ENCODE results near the gene IFIT3. TPM values are rescaled to one million over a fixed set of nuclear protein-coding genes. Genes with fewer than 3 reads are reported as not detected.
"Not testable (repeated sequence)": the region's sequence is repeated elsewhere in the genome, so short reads cannot be mapped to it uniquely, and the experiment has no call there.

IFIT3 gene
- total RNA-seq, 1 donor from 2014 or later = 8.7 TPM

- not testable (repeated sequence) for ATAC-seq; DNase-seq (ENCODE audit: low spot score)
These were observed 3.8 kb downstream of the IFIT3 start for GRCh38 chr10:89331487-89332122.

- peak; percentile 77 for ATAC-seq
- DNase-seq (ENCODE audit: low spot score) = no peak
These were observed 4.4 kb downstream of the IFIT3 start for GRCh38 chr10:89332123-89332633.

GRCh38 chr10:89335226-89335625 is 7.4 kb downstream of the IFIT3 start:
- ATAC-seq (no peak), DNase-seq (ENCODE audit: low spot score) (no peak)

- DNase-seq (ENCODE audit: low spot score) = no peak
- no peak for ATAC-seq
These were observed 8.4 kb downstream of the IFIT3 start for GRCh38 chr10:89336241-89336640.

- ATAC-seq (no peak), DNase-seq (ENCODE audit: low spot score) (no peak)
These were observed 9.7 kb downstream of the IFIT3 start for GRCh38 chr10:89337484-89337883.

GRCh38 chr10:89338713-89339112 is 10.9 kb downstream of the IFIT3 start:
- DNase-seq (ENCODE audit: low spot score) (no peak), ATAC-seq (no peak)

- ATAC-seq (no peak), DNase-seq (ENCODE audit: low spot score) (no peak)
These were observed 12.1 kb downstream of the IFIT3 start for GRCh38 chr10:89339875-89340274.

- no peak for ATAC-seq
- no peak for DNase-seq (ENCODE audit: low spot score)
These were observed 13.9 kb downstream of the IFIT3 start for GRCh38 chr10:89341649-89342048.

- peak; percentile 7 for ATAC-seq
- DNase-seq (ENCODE audit: low spot score) = no peak
These were observed 14.6 kb downstream of the IFIT3 start for GRCh38 chr10:89342206-89342958.

GRCh38 chr10:89343089-89343767 is 15.4 kb downstream of the IFIT3 start:
- DNase-seq (ENCODE audit: low spot score) (no peak), ATAC-seq (no peak)

- no peak for ATAC-seq
- no peak for DNase-seq (ENCODE audit: low spot score)
These were observed 16.4 kb downstream of the IFIT3 start for GRCh38 chr10:89344156-89344555.

- ATAC-seq = no peak
- no peak for DNase-seq (ENCODE audit: low spot score)
These were observed 17.7 kb downstream of the IFIT3 start for GRCh38 chr10:89345367-89346000.

GRCh38 chr10:89346405-89347254 is 18.8 kb downstream of the IFIT3 start:
- ATAC-seq (peak; percentile 40), DNase-seq (ENCODE audit: low spot score) (no peak)

GRCh38 chr10:89347701-89348457 is 20.1 kb downstream of the IFIT3 start:
- no peak for ATAC-seq
- no peak for DNase-seq (ENCODE audit: low spot score)

- ATAC-seq (no peak), DNase-seq (ENCODE audit: low spot score) (no peak)
These were observed 20.7 kb downstream of the IFIT3 start for GRCh38 chr10:89348481-89348880.

GRCh38 chr10:89348975-89349374 is 21.2 kb downstream of the IFIT3 start:
- DNase-seq (ENCODE audit: low spot score) = no peak
- ATAC-seq = no peak

GRCh38 chr10:89350631-89351315 is 23.0 kb downstream of the IFIT3 start:
- DNase-seq (ENCODE audit: low spot score) = peak; percentile 66
- peak; percentile 56 for ATAC-seq

- DNase-seq (ENCODE audit: low spot score) (no peak), ATAC-seq (peak; percentile 37)
These were observed 23.6 kb downstream of the IFIT3 start for GRCh38 chr10:89351412-89351779.
